B cell (primary cell): ENCODE measurements around the gene BHLHE23. TPM values are rescaled to one million over a fixed set of nuclear protein-coding genes. Genes with fewer than 3 reads are reported as not detected.

Experiments used
- ATAC-seq: fragments of 200-7000 bp; cut with Tn5 transposase; one replicate; pipeline ENCODE4 v1.10.0; 2021; ENCODE audit warnings: low read depth, mild to moderate bottlenecking, moderate number of reproducible peaks, moderate library complexity
- CTCF ChIA-PET: fragments of 350-600 bp; sonication (Branson Sonifier 250); formaldehyde crosslinking; loops from one replicate; lab custom pipeline; 2021; ENCODE audit warnings: antibody characterized with exemption, inconsistent platforms; lab: Charles Lee
- POLR2A ChIA-PET: fragments of 350-600 bp; sonication (Branson Sonifier 250); formaldehyde crosslinking; loops from one replicate; lab custom pipeline; 2021; ENCODE audit warnings: antibody characterized with exemption; lab: Charles Lee
- DNase-seq: peaks from one replicate; pipeline ENCODE4 v3.0.0; 2013
- H2AFZ ChIP-seq: 2 replicates; pipeline ENCODE4 v1.6.1; 2012; ENCODE audit warnings: mild to moderate bottlenecking, low read depth, low read length; ENCODE audit not compliant: insufficient read depth, poor library complexity, severe bottlenecking
- H3K27ac ChIP-seq, 2 donors: 1 replicate in 1 of 2; 2 replicates in 1 of 2; pipeline ENCODE4 v1.5.1; 2012 to 2013; ENCODE audit warnings: low read length in 2 of 2, mild to moderate bottlenecking in 2 of 2, moderate library complexity in 1 of 2
- H3K27me3 ChIP-seq, 4 experiments: fragments of 200-600 bp in 1 of 4; sonication (generic) in 1 of 4; replicated peaks in 1 of 4; 1 replicate in 2 of 4; 2 replicates in 2 of 4; pipeline versions ENCODE4 v1.6.1 to v1.7.0; 2013 to 2016; ENCODE audit warnings: low read length in 3 of 4, mild to moderate bottlenecking in 2 of 4, mixed read lengths in 1 of 4, moderate library complexity in 1 of 4; ENCODE audit not compliant: insufficient read depth in 4 of 4, control insufficient read depth in 3 of 4; ENCODE audit errors: control extremely low read depth in 1 of 4
- H3K36me3 ChIP-seq, 2 experiments: replicated peaks in 1 of 2; 1 replicate in 1 of 2; 2 replicates in 1 of 2; pipeline versions ENCODE4 v1.6.1 to v1.7.1; 2013; ENCODE audit warnings: low read length in 1 of 2; ENCODE audit not compliant: insufficient read depth in 2 of 2, control insufficient read depth in 1 of 2; ENCODE audit errors: control extremely low read depth in 1 of 2, extremely low read depth in 1 of 2
- H3K4me1 ChIP-seq, 2 donors: fragments of 200-600 bp in 1 of 2; sonication (generic) in 1 of 2; 1 replicate in 1 of 2; 2 replicates in 1 of 2; pipeline versions ENCODE4 v1.5.1 to v1.6.1; 2013 to 2017; ENCODE audit warnings: low read length in 2 of 2; ENCODE audit not compliant: control insufficient read depth in 2 of 2, insufficient read depth in 2 of 2
- H3K4me2 ChIP-seq: replicated peaks from 2 replicates; pipeline ENCODE3; 2012; ENCODE audit warnings: mild to moderate bottlenecking, low read depth, low read length; ENCODE audit not compliant: poor library complexity, severe bottlenecking
- H3K4me3 ChIP-seq, 5 experiments: fragments of 200-600 bp in 1 of 5; sonication (generic) in 1 of 5; 1 replicate in 3 of 5; 2 replicates in 2 of 5; pipeline versions ENCODE4 v1.5.1 to v1.7.0; 2011 to 2016; ENCODE audit warnings: low read length in 4 of 5, mild to moderate bottlenecking in 4 of 5, low read depth in 2 of 5, control low read depth in 1 of 5, moderate library complexity in 1 of 5; ENCODE audit not compliant: insufficient read depth in 1 of 5; ENCODE audit errors: control extremely low read depth in 1 of 5, extremely low read depth in 1 of 5
- H3K79me2 ChIP-seq: fragments of 200-600 bp; sonication (generic); one replicate; pipeline ENCODE4 v1.6.0; 2016; ENCODE audit warnings: low read length; ENCODE audit not compliant: control insufficient read depth, insufficient read depth
- H3K9ac ChIP-seq: fragments of 200-600 bp; sonication (generic); 2 replicates; pipeline ENCODE4 v1.6.1; 2017; ENCODE audit warnings: mild to moderate bottlenecking, low read length, moderate library complexity
- H3K9me3 ChIP-seq, 3 donors: one replicate each; pipeline versions ENCODE4 v1.6.1 to v1.7.1; 2013; ENCODE audit warnings: low read length in 2 of 3; ENCODE audit not compliant: control insufficient read depth in 2 of 3, insufficient read depth in 1 of 3; ENCODE audit errors: control extremely low read depth in 1 of 3
- H4K20me1 ChIP-seq: 2 replicates; pipeline ENCODE4 v1.6.0; 2012; ENCODE audit warnings: mild to moderate bottlenecking, low read length; ENCODE audit not compliant: insufficient read depth, control insufficient read depth, poor library complexity, severe bottlenecking
- H3K27ac Mint-ChIP-seq: one replicate; pipeline ENCODE4 v1.8.0; 2021; ENCODE audit warnings: mixed read lengths
- H3K27me3 Mint-ChIP-seq: one replicate; pipeline ENCODE4 v1.8.0; 2021; ENCODE audit warnings: mixed read lengths
- H3K4me1 Mint-ChIP-seq: one replicate; pipeline ENCODE4 v1.8.0; 2021; ENCODE audit warnings: mixed read lengths
- H3K4me3 Mint-ChIP-seq: one replicate; pipeline ENCODE4 v1.8.0; 2021; ENCODE audit warnings: mixed read lengths
- H3K9me3 Mint-ChIP-seq: one replicate; pipeline ENCODE4 v1.8.0; 2022; ENCODE audit warnings: mixed read lengths; ENCODE audit not compliant: insufficient read depth
- CTCF ChIP-seq: fragments of 200-600 bp; IDR thresholded peaks from one replicate; pipeline ENCODE4 v1.8.0; 2022; ENCODE audit warnings: antibody characterized with exemption, mild to moderate bottlenecking
- EZH2 ChIP-seq: IDR thresholded peaks from 2 replicates; pipeline ENCODE4 v1.6.1; 2012; ENCODE audit warnings: borderline replicate concordance, low read depth, mild to moderate bottlenecking, moderate library complexity, low read length; ENCODE audit not compliant: insufficient read depth, poor library complexity, severe bottlenecking
- WGBS: methylation state at CpG from one replicate; pipeline ENCODE4 v1.1.5; 2013; ENCODE audit warnings: missing lambda C conversion rate; ENCODE audit not compliant: insufficient coverage; 5-methylcytosine and 5-hydroxymethylcytosine counted together
- intact Hi-C: fragments of 100-400 bp; cut with micrococcal nuclease; formaldehyde crosslinking; loops from one replicate; pipeline ENCODE4 v1.10.0; 2022
- polyA plus RNA-seq: library from polyadenylated mRNA; depleted of rRNA; stranded (reverse); fragments of >200 nt; gene quantifications from 2 replicates; pipeline ENCODE4 v1.2.3, GENCODE V29; 2012
- total RNA-seq, 2 donors: library from RNA; stranded (reverse); fragments of 120-200 nt in 1 of 2; gene quantifications; 1 replicate in 1 of 2; 2 replicates in 1 of 2; pipeline versions ENCODE4 v1.2.3 to v1.2.4, GENCODE V29; 2013 to 2022

BHLHE23 gene
- total and polyA plus RNA-seq, 2 donors (not counting 1 experiment from before 2014, with no cell fraction given) = not detected

DNA sequence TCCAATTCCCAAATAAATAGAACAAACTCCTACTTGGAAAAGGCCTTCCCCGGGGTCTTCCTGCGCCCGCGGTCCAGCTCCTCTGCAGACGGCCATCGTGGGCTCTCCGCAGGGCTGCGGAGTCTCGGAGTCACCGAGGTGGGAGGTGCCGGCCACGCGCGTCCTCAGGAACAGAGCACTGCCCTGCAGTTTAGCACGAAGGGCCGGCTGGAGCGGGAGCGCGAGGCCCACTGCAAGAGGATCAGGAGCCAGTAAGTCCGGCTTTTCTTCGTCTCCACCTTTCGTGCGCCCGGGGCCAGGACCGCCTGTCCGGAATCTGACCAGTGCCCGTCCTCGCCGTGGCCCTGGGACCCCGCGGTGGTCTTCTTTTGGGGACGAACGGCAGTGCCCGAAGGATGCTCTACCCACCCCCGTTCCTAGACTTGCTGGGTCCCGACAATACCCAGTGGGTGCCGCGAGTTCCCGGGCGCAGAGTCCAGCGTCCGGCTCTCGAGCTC lies 1.4 kb downstream of the BHLHE23 start:
- H3K4me3 Mint-ChIP-seq = no peak overlapping the region
- DNase-seq = peak; percentile 33
- no peak for TF ChIP-seq CTCF
- TF ChIP-seq EZH2 = no peak
- Histone ChIP-seq H3K9ac (no peak overlapping the region), H3K4me2 (no peak overlapping the region), H3K27me3 (peaks cover 0 to 78% (median 39%) of the 10 kb centered on the region in 4 experiments), H3K79me2 (no peaks in the 10 kb centered on the region), H2AFZ (no peak overlapping the region), H3K27ac (no peak overlapping the region), H4K20me1 (peaks cover 21% of the 10 kb centered on the region), H3K4me1 (peaks cover 50 to 56% of the 10 kb centered on the region in 2 donors), H3K36me3 (no peaks in the 10 kb centered on the region), H3K9me3 (peaks cover 0 to 30% (median 0%) of the 10 kb centered on the region in 3 donors), H3K4me3 (no peak overlapping the region)
- no peaks in the 10 kb centered on the region for H3K9me3 Mint-ChIP-seq
- H3K27me3 Mint-ChIP-seq = peaks cover 49% of the 10 kb centered on the region
- intact Hi-C loops = loop anchor here (10.0 kb wide), 1 partner anchor 51 kb away; the partner anchor contains the start of gene SLC17A9
- ATAC-seq = no peak
- ChIA-PET CTCF (interaction anchor here (1.3 kb wide), 1 partner anchor 17 kb away, joined by 3 read pairs; no protein-coding TSS in a partner anchor), POLR2A (no interaction called here)
- H3K4me1 Mint-ChIP-seq = peaks cover 19% of the 10 kb centered on the region
- 12% methylated on average over 43 of the region's 43 CpGs for WGBS
- peak overlapping the region; percentile 32 for H3K27ac Mint-ChIP-seq

DNA sequence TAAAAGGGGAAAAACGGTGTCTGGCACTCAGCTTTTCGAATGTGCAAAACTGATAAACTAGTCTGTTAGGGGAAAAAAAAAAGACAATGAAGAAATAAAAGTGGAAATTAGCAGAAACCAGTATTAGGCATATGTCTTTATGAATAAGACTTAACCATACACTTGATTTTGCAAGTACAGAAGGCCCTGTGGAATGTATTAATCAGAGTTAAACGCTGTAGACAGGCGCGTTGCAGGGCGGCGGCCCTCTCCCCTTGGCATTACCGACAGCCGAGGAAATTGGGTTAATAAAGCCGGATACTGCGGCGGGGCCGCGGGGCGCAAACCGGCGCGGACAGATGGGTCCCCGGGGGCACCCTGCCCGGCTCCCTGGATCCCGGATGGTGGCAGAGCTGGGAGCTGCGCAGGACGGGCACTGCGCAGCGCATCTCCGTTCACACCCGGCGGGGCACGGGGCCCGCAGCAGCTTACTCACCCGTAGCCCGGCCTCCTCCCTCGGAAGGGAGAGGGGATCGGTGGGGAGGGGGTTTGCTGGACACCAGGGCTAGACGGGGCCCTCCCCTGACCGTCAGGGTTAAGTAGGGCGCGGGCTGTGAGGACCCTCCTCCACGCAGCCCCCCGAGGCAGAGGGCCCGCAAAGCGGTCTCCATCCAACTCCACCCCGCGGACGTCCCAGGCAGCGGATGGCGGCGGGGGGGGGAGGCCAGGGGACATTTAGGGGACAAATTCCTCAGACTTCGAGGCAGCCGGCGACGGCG lies 2.0 kb downstream of the BHLHE23 start:
- DNase-seq (no peak), ATAC-seq (no peak)
- Mint-ChIP-seq H3K27me3 (peaks cover 49% of the 10 kb centered on the region), H3K4me3 (no peak overlapping the region), H3K9me3 (no peaks in the 10 kb centered on the region), H3K4me1 (peaks cover 13% of the 10 kb centered on the region), H3K27ac (no peak overlapping the region)
- Histone ChIP-seq H2AFZ (no peak overlapping the region), H3K4me2 (no peak overlapping the region), H3K9me3 (peaks cover 0 to 25% (median 0%) of the 10 kb centered on the region in 3 donors), H3K36me3 (no peaks in the 10 kb centered on the region), H3K79me2 (no peaks in the 10 kb centered on the region), H3K27me3 (peaks cover 0 to 72% (median 35%) of the 10 kb centered on the region in 4 experiments), H3K9ac (no peak overlapping the region), H4K20me1 (peaks cover 21% of the 10 kb centered on the region), H3K27ac (no peak overlapping the region), H3K4me3 (no peak overlapping the region), H3K4me1 (peaks cover 44 to 50% of the 10 kb centered on the region in 2 donors)
- CTCF ChIA-PET = interaction anchor here (1.3 kb wide), 1 partner anchor 16 kb away, joined by 3 read pairs; no protein-coding TSS in a partner anchor
- WGBS = 5% methylated on average over 34 of the region's 53 CpGs
- TF ChIP-seq CTCF = no peak
- TF ChIP-seq EZH2 = peak; percentile 58
- intact Hi-C loops = loop anchor here (10.0 kb wide), 1 partner anchor 50 kb away; the partner anchor contains the start of gene SLC17A9
- POLR2A ChIA-PET = no interaction called here
